ENCODE results near the gene UBE2F. TPM values are rescaled to one million over a fixed set of nuclear protein-coding genes. Genes with fewer than 3 reads are reported as not detected.
A peak's percentile ranks its signal among the peaks of the same experiment; 100 is the strongest.

Gene UBE2F
- total and polyA plus RNA-seq, 2 of the 4 experiments (the other 2 are of a cell fraction), result 44.6 to 59.8 TPM

GRCh38 chr2:238079874-238080327 lies 113.1 kb downstream of the UBE2F start:
- ATAC-seq (ENCODE audit: low read depth), result no peak
- H3K4me2 ChIP-seq (ENCODE audit: low read depth, low read length), result no peak overlapping the region
- H3K36me3 ChIP-seq (ENCODE audit: control insufficient read depth, insufficient read depth, low read length), result peaks cover 32% of the 10 kb centered on the region
- H3K4me1 ChIP-seq (ENCODE audit: control insufficient read depth, insufficient read depth, low read length), result no peaks in the 10 kb centered on the region
- H3K14ac ChIP-seq (replicated peaks; ENCODE audit: low read depth, low read length), result no peak overlapping the region
- dilution Hi-C loops (cut with HindIII; ENCODE audit: low sequenced_read_pairs, unreplicated experiment), result no loop called here
- POLR2A ChIA-PET (ENCODE audit: unreplicated experiment), result no interaction called here
- H3K4me3 ChIP-seq (ENCODE audit: insufficient read depth, low read depth, low read length), result no peak overlapping the region
- H2BK5ac ChIP-seq (ENCODE audit: low read depth, low read length, poor library complexity, severe bottlenecking), result no peak overlapping the region
- no peak overlapping the region for H3K23ac ChIP-seq (ENCODE audit: low read depth, low read length)
- H3K9ac ChIP-seq (ENCODE audit: low read depth, low read length), result no peak overlapping the region
- H4K20me1 ChIP-seq (ENCODE audit: insufficient read depth, low read length), result no peaks in the 10 kb centered on the region; the same call in 1 of the 2 replicates
- H3K9me3 ChIP-seq (ENCODE audit: control insufficient read depth, insufficient read depth, low read length), result peaks cover 3% of the 10 kb centered on the region; the same call in 1 of the 2 replicates
- in situ Hi-C loops (cut with MboI; ENCODE audit: low sequenced_read_pairs), result no loop called here
- H3K9me1 ChIP-seq (ENCODE audit: insufficient read depth, low read length), result peaks cover 3% of the 10 kb centered on the region
- H4K8ac ChIP-seq (ENCODE audit: low read depth in 2 of 2, low read length in 2 of 2), result no peak overlapping the region
- H3K79me1 ChIP-seq (ENCODE audit: low read depth in 1 of 2, low read length in 2 of 2), result no peaks in the 10 kb centered on the region
- WGBS, 2 experiments (ENCODE audit: extremely low coverage in 2 of 2, insufficient read length in 1 of 2), result 100% methylated on average over 1 of the region's 2 CpGs; no CpG with 5 or more reads in 1 of the 2 experiments
- TF ChIP-seq CEBPB (IDR thresholded peaks at IDR 0.05; ENCODE audit: low read depth, low read length), result peak; percentile 58
- TF ChIP-seq SMC3 (IDR thresholded peaks at IDR 0.05; ENCODE audit: low read depth, low read length), result no peak
- no peak for TF ChIP-seq CHD1 (IDR thresholded peaks at IDR 0.05; ENCODE audit: low read depth, low read length)
- H3K18ac ChIP-seq (ENCODE audit: low read depth, low read length), result no peak overlapping the region
- H2AFZ ChIP-seq (replicated peaks; ENCODE audit: low read length, poor library complexity), result no peak overlapping the region
- H2AK9ac ChIP-seq (replicated peaks; ENCODE audit: low read depth, low read length, poor library complexity), result no peak overlapping the region
- no peak overlapping the region for H4K91ac ChIP-seq (ENCODE audit: insufficient read depth, low read depth, low read length)
- no peak overlapping the region for H2BK15ac ChIP-seq (ENCODE audit: low read depth, low read length)
- no peak overlapping the region for H2BK120ac ChIP-seq (ENCODE audit: low read depth, low read length)
- H3K4ac ChIP-seq (ENCODE audit: low read depth, low read length), result no peak overlapping the region
- no TSS peak for BruUV-seq (replicated peaks)
- DNase-seq, result no peak
- no peak overlapping the region for H2AK5ac ChIP-seq (ENCODE audit: low read depth, low read length)
- H3K27me3 ChIP-seq (ENCODE audit: control insufficient read depth, insufficient read depth, low read length), result no peaks in the 10 kb centered on the region
- no peak overlapping the region for H3K27ac ChIP-seq (ENCODE audit: insufficient read depth, low read length)
- CTCF ChIA-PET, result no interaction called here
- no peak overlapping the region for H3K56ac ChIP-seq (ENCODE audit: extremely low read depth, insufficient read depth, low read length)
- H2BK20ac ChIP-seq (ENCODE audit: low read depth, low read length), result no peak overlapping the region
- no peak overlapping the region for H4K5ac ChIP-seq (ENCODE audit: low read depth, low read length)
- intact Hi-C loops (cut with micrococcal nuclease), result no loop called here
